Fibroblast of villous mesenchyme (primary cell): Measurements from ENCODE around the gene PLA2G5. TPM values are rescaled to one million over a fixed set of nuclear protein-coding genes. Genes with fewer than 3 reads are reported as not detected.
"Not testable (repeated sequence)": the region's sequence is repeated elsewhere in the genome, so short reads cannot be mapped to it uniquely, and the experiment has no call there.

Experiments
- DNase-seq: peaks from one replicate; pipeline ENCODE4 v3.0.0-alpha.2; 2010; ENCODE audit warnings: low read depth
- H3K4me3 ChIP-seq: 2 replicates; pipeline ENCODE4 v1.5.1; 2011; ENCODE audit warnings: low read depth, mild to moderate bottlenecking, low read length
- CTCF ChIP-seq: IDR thresholded peaks from 2 replicates; pipeline ENCODE4 v1.5.1; 2012; ENCODE audit warnings: low read depth, mild to moderate bottlenecking, low read length; ENCODE audit not compliant: insufficient read depth
- total RNA-seq: library from RNA; depleted of rRNA; stranded (reverse); fragments of >200 nt; gene quantifications from 2 replicates; pipeline ENCODE4 v1.2.3, GENCODE V29; 2012

PLA2G5 gene
- total RNA-seq, 1 donor, result not detected

GRCh38 chr1:20051218-20051829, 18.7 kb upstream of the PLA2G5 start:
- no peak overlapping the region for H3K4me3 ChIP-seq
- DNase-seq, result no peak
- no peak for TF ChIP-seq CTCF

GRCh38 chr1:20052386-20052785, 17.6 kb upstream of the PLA2G5 start:
- H3K4me3 ChIP-seq, result no peak overlapping the region
- DNase-seq, result no peak
- TF ChIP-seq CTCF, result no peak

DNA sequence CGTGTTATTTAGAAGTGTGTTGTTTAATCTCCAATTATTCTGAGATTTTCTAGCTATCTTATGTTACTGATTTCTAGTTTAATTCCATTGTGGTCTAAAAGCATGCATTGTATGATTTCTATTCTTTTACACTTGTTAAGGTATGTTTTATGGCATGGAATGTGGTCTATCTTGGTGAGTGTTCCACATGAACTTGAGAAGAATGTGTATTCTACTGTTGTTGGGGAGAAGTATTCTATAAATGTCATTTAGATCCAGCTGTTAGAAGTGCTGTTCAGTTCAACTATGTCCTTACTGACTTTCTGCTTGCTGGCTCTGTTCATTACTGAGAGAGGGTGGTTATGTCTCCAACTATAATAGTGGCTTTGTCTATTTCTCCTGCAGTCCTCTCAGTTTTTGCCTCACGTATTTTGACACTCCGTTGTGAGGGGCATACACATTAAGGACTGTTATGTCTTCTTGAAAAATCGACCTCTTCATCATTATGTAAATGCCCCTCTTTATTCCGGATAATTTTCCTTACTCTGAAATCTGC, 12.0 kb upstream of the PLA2G5 start:
- H3K4me3 ChIP-seq, result no peak overlapping the region
- no peak for DNase-seq
- TF ChIP-seq CTCF, result no peak

DNA sequence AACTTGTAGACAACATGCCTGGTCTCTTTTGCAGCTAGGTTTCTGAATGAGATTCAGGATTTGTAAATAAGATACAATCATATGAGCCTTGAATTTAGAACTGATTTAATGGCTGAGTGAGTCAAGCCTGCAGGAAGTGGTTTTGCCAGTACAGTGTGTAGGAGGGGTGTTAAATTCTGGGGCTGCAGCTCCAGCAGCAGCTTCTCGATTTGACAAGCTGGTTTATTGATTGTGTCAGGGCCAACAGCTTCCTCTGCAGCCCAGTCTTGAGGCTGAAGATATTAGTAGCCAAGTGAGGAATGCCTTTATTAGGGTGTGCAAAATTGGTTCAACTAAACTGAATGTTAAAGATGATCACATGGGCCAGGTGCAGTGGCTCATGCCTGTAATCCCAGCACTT, 11.5 kb upstream of the PLA2G5 start:
- H3K4me3 ChIP-seq, result no peak overlapping the region
- peak; percentile 48 for DNase-seq
- TF ChIP-seq CTCF, result no peak

- H3K4me3 ChIP-seq, result no peak overlapping the region
- no peak for TF ChIP-seq CTCF
- DNase-seq, result no peak
Observed at GRCh38 chr1:20059847-20060246, 10.1 kb upstream of the PLA2G5 start.

- not testable (repeated sequence) for DNase-seq
Observed at GRCh38 chr1:20060791-20061190, 9.2 kb upstream of the PLA2G5 start.

GRCh38 chr1:20061866-20062265, 8.1 kb upstream of the PLA2G5 start:
- H3K4me3 ChIP-seq, result no peak overlapping the region
- no peak for DNase-seq
- no peak for TF ChIP-seq CTCF

More at GRCh38 chr1:20060791-20061190, 9.2 kb upstream of the PLA2G5 start:
- H3K4me3 ChIP-seq, result not testable (repeated sequence)
